ENCODE results near the gene TPD52L2. TPM values are rescaled to one million over a fixed set of nuclear protein-coding genes. Genes with fewer than 3 reads are reported as not detected.

Gene TPD52L2
- total RNA-seq, 1 donor from 2014 or later = 141 TPM

DNA sequence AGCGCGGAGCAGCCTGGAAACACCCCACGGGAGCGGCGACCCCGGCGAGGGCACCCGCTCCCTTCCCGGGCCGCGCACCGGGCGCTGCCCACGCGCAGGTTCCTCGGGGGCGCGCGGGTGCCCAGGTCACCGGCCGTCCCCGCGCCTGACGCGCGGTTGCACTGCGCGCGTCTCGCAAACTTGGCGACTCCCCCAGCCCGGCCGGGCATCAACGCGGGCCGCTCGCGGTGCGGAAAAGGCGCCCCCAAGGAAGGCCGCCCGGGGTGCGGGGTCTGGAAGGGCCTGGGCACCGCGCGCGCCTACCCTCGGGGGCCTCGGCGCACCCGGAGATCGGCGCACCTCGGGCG lies 33.5 kb upstream of the TPD52L2 start:
- Mint-ChIP-seq H3K36me3 (ENCODE audit: low read depth) (no peaks in the 10 kb centered on the region), H3K4me3 (ENCODE audit: unreplicated experiment) (no peak overlapping the region), H3K27ac (ENCODE audit: unreplicated experiment) (no peak overlapping the region), H3K4me1 (ENCODE audit: low read depth) (peaks cover 33% of the 10 kb centered on the region), H3K27me3 (ENCODE audit: low read depth) (no peaks in the 10 kb centered on the region), H3K9me3 (ENCODE audit: low read depth) (no peaks in the 10 kb centered on the region)
- TF ChIP-seq, protein P1, sequence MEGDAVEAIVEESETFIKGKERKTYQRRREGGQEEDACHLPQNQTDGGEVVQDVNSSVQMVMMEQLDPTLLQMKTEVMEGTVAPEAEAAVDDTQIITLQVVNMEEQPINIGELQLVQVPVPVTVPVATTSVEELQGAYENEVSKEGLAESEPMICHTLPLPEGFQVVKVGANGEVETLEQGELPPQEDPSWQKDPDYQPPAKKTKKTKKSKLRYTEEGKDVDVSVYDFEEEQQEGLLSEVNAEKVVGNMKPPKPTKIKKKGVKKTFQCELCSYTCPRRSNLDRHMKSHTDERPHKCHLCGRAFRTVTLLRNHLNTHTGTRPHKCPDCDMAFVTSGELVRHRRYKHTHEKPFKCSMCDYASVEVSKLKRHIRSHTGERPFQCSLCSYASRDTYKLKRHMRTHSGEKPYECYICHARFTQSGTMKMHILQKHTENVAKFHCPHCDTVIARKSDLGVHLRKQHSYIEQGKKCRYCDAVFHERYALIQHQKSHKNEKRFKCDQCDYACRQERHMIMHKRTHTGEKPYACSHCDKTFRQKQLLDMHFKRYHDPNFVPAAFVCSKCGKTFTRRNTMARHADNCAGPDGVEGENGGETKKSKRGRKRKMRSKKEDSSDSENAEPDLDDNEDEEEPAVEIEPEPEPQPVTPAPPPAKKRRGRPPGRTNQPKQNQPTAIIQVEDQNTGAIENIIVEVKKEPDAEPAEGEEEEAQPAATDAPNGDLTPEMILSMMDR (IDR thresholded peaks at IDR 0.05) = no peak
- no peak for DNase-seq (ENCODE audit: low spot score)

DNA sequence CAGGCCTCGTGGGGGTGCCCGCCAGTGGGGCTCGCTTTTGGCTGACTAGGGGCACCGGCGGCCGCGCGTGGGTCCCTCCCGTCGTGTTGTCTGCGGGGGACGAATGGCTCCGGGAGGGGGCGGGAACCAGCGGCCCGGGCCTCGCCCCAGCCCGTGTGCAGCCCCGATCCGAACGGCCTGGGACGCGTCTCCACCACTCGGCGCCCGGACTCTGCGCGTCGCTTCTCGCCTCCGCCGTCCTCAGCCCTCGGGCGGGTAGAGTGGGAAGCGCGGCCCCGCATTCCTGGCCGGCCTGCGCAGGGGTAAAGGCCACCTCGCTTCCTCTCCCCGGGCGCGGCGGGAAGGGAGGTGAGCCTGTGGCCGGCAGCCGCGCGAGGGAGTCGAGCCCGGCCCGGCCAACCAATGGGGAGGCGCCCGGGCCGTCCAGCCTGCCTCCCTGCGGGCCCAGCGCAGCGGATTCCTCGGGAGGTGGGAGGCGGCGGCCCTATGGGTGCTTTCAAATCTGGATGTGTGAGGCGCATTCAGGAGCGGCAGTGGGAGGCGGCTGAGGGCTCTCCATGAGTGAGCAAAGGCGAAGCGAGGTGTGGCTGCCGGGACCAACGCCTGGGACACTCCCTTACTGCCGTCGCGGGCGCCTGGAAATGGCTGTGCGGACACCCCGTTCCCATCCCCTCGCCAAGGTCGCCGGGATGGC lies 32.9 kb upstream of the TPD52L2 start:
- no peaks in the 10 kb centered on the region for H3K9me3 Mint-ChIP-seq (ENCODE audit: low read depth)
- H3K36me3 Mint-ChIP-seq (ENCODE audit: low read depth) = no peaks in the 10 kb centered on the region
- DNase-seq (ENCODE audit: low spot score) = no peak

DNA sequence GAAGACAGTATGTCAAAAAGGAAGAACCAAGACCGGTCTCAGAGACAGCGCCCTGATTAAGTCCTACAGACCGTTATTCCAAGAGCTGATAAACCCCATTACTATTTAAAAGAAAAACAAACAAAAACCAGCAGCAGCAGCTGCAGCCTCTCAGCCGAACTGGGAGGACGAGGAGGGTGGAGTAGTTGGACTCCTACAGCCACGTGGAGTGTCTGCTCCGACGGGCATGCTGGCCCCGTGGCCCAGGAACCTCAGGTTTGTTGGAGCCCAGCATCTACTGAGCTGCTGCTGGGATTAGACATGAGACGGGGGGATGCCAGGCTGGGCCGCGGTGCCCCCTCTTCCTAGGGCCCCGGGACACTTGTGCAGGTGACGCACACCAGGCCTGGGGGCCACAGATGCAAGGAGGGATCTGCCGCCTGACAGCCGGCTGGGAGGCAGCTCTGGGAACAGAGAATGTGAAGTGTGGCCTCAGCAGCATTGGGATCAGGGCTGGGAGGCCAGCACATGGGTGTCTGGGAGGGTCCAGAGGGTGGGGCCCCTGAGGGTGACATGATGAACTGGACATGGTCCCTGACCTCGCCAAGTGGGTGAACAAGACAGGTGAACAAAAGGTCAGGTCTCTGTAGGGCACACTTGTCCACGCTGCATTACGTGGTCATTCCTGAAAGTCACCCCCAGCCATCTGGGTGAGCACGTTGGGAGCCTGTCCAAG lies 31.1 kb upstream of the TPD52L2 start:
- H3K4me1 Mint-ChIP-seq (ENCODE audit: low read depth) = peaks cover 32% of the 10 kb centered on the region
- DNase-seq (ENCODE audit: low spot score) = no peak
- H3K27me3 Mint-ChIP-seq (ENCODE audit: low read depth) = no peaks in the 10 kb centered on the region
- TF ChIP-seq, protein P1 (IDR thresholded peaks at IDR 0.05) = no peak
- H3K4me3 Mint-ChIP-seq (ENCODE audit: unreplicated experiment) = no peak overlapping the region
- no peaks in the 10 kb centered on the region for H3K9me3 Mint-ChIP-seq (ENCODE audit: low read depth)
- H3K27ac Mint-ChIP-seq (ENCODE audit: unreplicated experiment) = peak overlapping the region; percentile 70
- no peaks in the 10 kb centered on the region for H3K36me3 Mint-ChIP-seq (ENCODE audit: low read depth)

More for the DNA sequence above, 32.9 kb upstream of the TPD52L2 start:
- no peak overlapping the region for H3K4me3 Mint-ChIP-seq (ENCODE audit: unreplicated experiment)
- H3K27me3 Mint-ChIP-seq (ENCODE audit: low read depth) = no peaks in the 10 kb centered on the region
- H3K4me1 Mint-ChIP-seq (ENCODE audit: low read depth) = peaks cover 33% of the 10 kb centered on the region
- H3K27ac Mint-ChIP-seq (ENCODE audit: unreplicated experiment) = no peak overlapping the region
- TF ChIP-seq, protein P1 (IDR thresholded peaks at IDR 0.05) = no peak

DNA sequence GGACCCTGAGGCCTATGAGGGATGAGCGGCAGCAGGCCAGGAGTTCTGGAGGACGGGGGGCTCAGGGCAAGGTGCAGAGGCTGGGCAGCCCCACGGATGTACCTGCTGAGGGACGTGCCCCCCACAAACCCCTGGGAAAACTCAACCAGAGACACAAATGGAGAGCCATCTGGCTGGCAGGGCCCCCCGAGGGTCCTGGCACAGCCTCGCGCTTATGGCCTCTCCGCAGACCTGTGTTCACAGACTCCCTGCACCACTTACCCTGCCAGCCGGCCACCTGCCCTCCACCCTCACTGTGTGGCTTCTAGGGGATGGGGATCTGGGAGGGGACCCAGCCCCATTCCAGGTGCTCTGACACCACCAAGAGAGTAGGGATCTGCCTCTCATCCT lies 30.6 kb upstream of the TPD52L2 start:
- H3K4me1 Mint-ChIP-seq (ENCODE audit: low read depth) = peaks cover 27% of the 10 kb centered on the region

More for the DNA sequence above, 30.6 kb upstream of the TPD52L2 start:
- Mint-ChIP-seq H3K4me3 (ENCODE audit: unreplicated experiment) (no peak overlapping the region), H3K27ac (ENCODE audit: unreplicated experiment) (no peak overlapping the region), H3K9me3 (ENCODE audit: low read depth) (no peaks in the 10 kb centered on the region), H3K36me3 (ENCODE audit: low read depth) (no peaks in the 10 kb centered on the region), H3K27me3 (ENCODE audit: low read depth) (no peaks in the 10 kb centered on the region)
- TF ChIP-seq, protein P1 (IDR thresholded peaks at IDR 0.05) = no peak
- DNase-seq (ENCODE audit: low spot score) = no peak
